Kidney (tissue), 14 donors: Measurements from ENCODE around the gene SH3RF1. TPM values are rescaled to one million over a fixed set of nuclear protein-coding genes. Genes with fewer than 3 reads are reported as not detected.

Experiments used
- DNase-seq, 5 donors: peaks; one replicate each; pipeline ENCODE4 v3.0.0-alpha.2; 2013 to 2020
- FAIRE-seq: peaks from 2 replicates; lab custom pipeline; 2012; peaks lifted over from hg19 to GRCh38; lab: Jason Lieb, UNC
- H3K27ac ChIP-seq, 2 donors: one replicate each; pipeline ENCODE4 v1.7.0; 2013; ENCODE audit warnings: low read depth in 2 of 2, low read length in 2 of 2, inconsistent platforms in 1 of 2
- H3K27me3 ChIP-seq: one replicate; pipeline ENCODE4 v1.7.1; 2013; ENCODE audit warnings: low read length, inconsistent platforms; ENCODE audit not compliant: control insufficient read depth, insufficient read depth
- H3K36me3 ChIP-seq, 3 donors: one replicate each; pipeline versions ENCODE4 v1.7.0 to v1.7.1; 2013; ENCODE audit warnings: low read length in 3 of 3, control low read depth in 1 of 3, inconsistent platforms in 1 of 3; ENCODE audit not compliant: insufficient read depth in 3 of 3, control insufficient read depth in 2 of 3
- H3K4me1 ChIP-seq, 3 donors: one replicate each; pipeline versions ENCODE4 v1.7.0 to v1.7.1; 2013; ENCODE audit warnings: low read length in 3 of 3, inconsistent platforms in 1 of 3, low read depth in 1 of 3; ENCODE audit not compliant: control insufficient read depth in 2 of 3, insufficient read depth in 2 of 3
- H3K4me3 ChIP-seq, 3 donors: one replicate each; pipeline versions ENCODE4 v1.7.0 to v1.8.1; 2013; ENCODE audit warnings: low read length in 3 of 3, control low read depth in 1 of 3, inconsistent platforms in 1 of 3
- H3K9ac ChIP-seq, 3 donors: one replicate each; pipeline versions ENCODE4 v1.7.0 to v1.7.1; 2013; ENCODE audit warnings: low read length in 3 of 3, control low read depth in 1 of 3, inconsistent platforms in 1 of 3
- H3K9me3 ChIP-seq, 3 donors: one replicate each; pipeline versions ENCODE4 v1.7.0 to v1.7.1; 2013; ENCODE audit warnings: low read length in 3 of 3, control low read depth in 1 of 3, inconsistent platforms in 1 of 3; ENCODE audit not compliant: control insufficient read depth in 2 of 3, insufficient read depth in 1 of 3
- CTCF ChIP-seq: IDR thresholded peaks from 3 replicates; pipeline ENCODE4 v1.5.1; 2012; ENCODE audit warnings: mild to moderate bottlenecking, moderate library complexity, borderline replicate concordance; ENCODE audit not compliant: insufficient read depth; ENCODE audit errors: extremely low read depth
- intact Hi-C: fragments of 100-400 bp; cut with DNase I; formaldehyde crosslinking; loops from one replicate; pipeline ENCODE4 v1.11.1; 2022
- polyA plus RNA-seq: library from polyadenylated mRNA; stranded (reverse); fragments of 350-450 nt; fragmentation: Illumina TruSeq; extraction: RNeasy Lipid Tissue Mini Kit (QIAGEN cat#74804); gene quantifications from one replicate; pipeline ENCODE4 v1.2.3, GENCODE V29; 2014; ENCODE audit warnings: low read depth, low replicate concordance; ENCODE audit not compliant: insufficient read depth
- total RNA-seq: library from RNA; stranded (reverse); fragmentation: NEBNext Ultra II Directional; extraction: Animal tissue kit (Norgen Biotek cat#: 25700); gene quantifications from one replicate; pipeline ENCODE4 v1.2.1, GENCODE V29; 2021
- donor health status: control.
- donor health status: control.
- donor health status: control.
- donor health status: control.
- donor health status: control.
- donor health status: DM: yes; HTN: yes; CAD: no.
- donor health status: Normal renal cell carcinoma (clear cell type).

SH3RF1 gene
- total and polyA plus RNA-seq, 2 donors from 2014 or later: 8.2 to 35.7 TPM

GRCh38 chr4:169071747-169072146 lies 199.0 kb downstream of the SH3RF1 start:
- H3K36me3 ChIP-seq: no peaks in the 10 kb centered on the region
- H3K9me3 ChIP-seq: no peaks in the 10 kb centered on the region
- TF ChIP-seq CTCF: no peak
- no peak overlapping the region for H3K4me3 ChIP-seq
- H3K9ac ChIP-seq: no peak overlapping the region
- FAIRE-seq (no peak), DNase-seq (no peak)
- H3K4me1 ChIP-seq: no peaks in the 10 kb centered on the region
- intact Hi-C loops: no loop called here
- H3K27me3 ChIP-seq: no peaks in the 10 kb centered on the region
- no peak overlapping the region for H3K27ac ChIP-seq

GRCh38 chr4:169070895-169071218 lies 199.9 kb downstream of the SH3RF1 start:
- FAIRE-seq: no peak
- no peaks in the 10 kb centered on the region for H3K4me1 ChIP-seq
- no peaks in the 10 kb centered on the region for H3K36me3 ChIP-seq
- no peak overlapping the region for H3K27ac ChIP-seq
- DNase-seq: peak in 1 of 5 donors; percentile 30
- no peak overlapping the region for H3K9ac ChIP-seq
- intact Hi-C loops: no loop called here
- H3K4me3 ChIP-seq: no peak overlapping the region
- no peaks in the 10 kb centered on the region for H3K27me3 ChIP-seq
- no peak for TF ChIP-seq CTCF
- no peaks in the 10 kb centered on the region for H3K9me3 ChIP-seq

- Histone ChIP-seq H3K27ac (no peak overlapping the region), H3K4me3 (no peak overlapping the region), H3K9me3 (no peaks in the 10 kb centered on the region), H3K4me1 (no peaks in the 10 kb centered on the region), H3K36me3 (no peaks in the 10 kb centered on the region), H3K9ac (no peak overlapping the region), H3K27me3 (no peaks in the 10 kb centered on the region)
- FAIRE-seq: no peak
- TF ChIP-seq CTCF: no peak
- intact Hi-C loops: no loop called here
- DNase-seq: peak in 4 of 5 donors; percentile 48 to 84 (median 70)
These were observed 200.5 kb downstream of the SH3RF1 start for GRCh38 chr4:169070071-169070894.
